ENCODE measurements around the gene MSANTD3. TPM values are rescaled to one million over a fixed set of nuclear protein-coding genes. Genes with fewer than 3 reads are reported as not detected.

Gene MSANTD3
- total RNA-seq, 1 experiment from 2014 or later, result 30.2 TPM

- TF ChIP-seq AFF4 (CRISPR knock-in tag; IDR thresholded peaks at IDR 0.05; ENCODE audit: borderline replicate concordance), result no peak
- no peak for TF ChIP-seq AR (CRISPR knock-in tag; IDR thresholded peaks at IDR 0.05)
- no peak for TF ChIP-seq TP53 (CRISPR knock-in tag; IDR thresholded peaks at IDR 0.05)
- no peak for TF ChIP-seq SP1 (CRISPR knock-in tag; conservative IDR thresholded peaks at IDR 0.05)
- no peak for TF ChIP-seq ZBTB43 (CRISPR knock-in tag; IDR thresholded peaks at IDR 0.05)
- TF ChIP-seq CREB1 (CRISPR knock-in tag; IDR thresholded peaks at IDR 0.05), result no peak
- TF ChIP-seq ZNF219 (CRISPR knock-in tag; IDR thresholded peaks at IDR 0.05; ENCODE audit: borderline replicate concordance), result no peak
- TF ChIP-seq ZNF416 (CRISPR knock-in tag; IDR thresholded peaks at IDR 0.05), result no peak
- TF ChIP-seq ELF4 (CRISPR knock-in tag; IDR thresholded peaks at IDR 0.05; ENCODE audit: low read depth), result no peak
These were observed 59.7 kb downstream of the MSANTD3 start (continued) for GRCh38 chr9:100486479-100487176.

GRCh38 chr9:100488177-100488576 is 61.2 kb downstream of the MSANTD3 start:
- POLR2A ChIA-PET, result no interaction called here
- no peak overlapping the region for H3K27ac Mint-ChIP-seq
- TF ChIP-seq ZBTB21 (CRISPR knock-in tag; IDR thresholded peaks at IDR 0.05; ENCODE audit: borderline replicate concordance) (no peak), E2F4 (CRISPR knock-in tag; IDR thresholded peaks at IDR 0.05; ENCODE audit: borderline replicate concordance, low read depth) (no peak), CREM (CRISPR knock-in tag; IDR thresholded peaks at IDR 0.05) (no peak), JAZF1 (CRISPR knock-in tag; IDR thresholded peaks at IDR 0.05) (no peak), OVOL2 (CRISPR knock-in tag; IDR thresholded peaks at IDR 0.05; ENCODE audit: borderline replicate concordance) (no peak), CREB1 (CRISPR knock-in tag; IDR thresholded peaks at IDR 0.05) (no peak), ZBTB43 (CRISPR knock-in tag; IDR thresholded peaks at IDR 0.05) (no peak), NFYB (CRISPR knock-in tag; conservative IDR thresholded peaks at IDR 0.05; ENCODE audit: low read depth) (no peak), ZNF425 (CRISPR knock-in tag; conservative IDR thresholded peaks at IDR 0.05) (no peak), NR2C2 (CRISPR knock-in tag; IDR thresholded peaks at IDR 0.05) (no peak)
- CTCF ChIA-PET, result no interaction called here
- no peaks in the 10 kb centered on the region for H3K27me3 Mint-ChIP-seq (ENCODE audit: low read depth)
- H3K9me3 Mint-ChIP-seq, result no peaks in the 10 kb centered on the region
- DNase-seq (ENCODE audit: low spot score), result no peak
- no peak overlapping the region for H3K4me3 Mint-ChIP-seq
- peaks cover 33% of the 10 kb centered on the region for H3K4me1 Mint-ChIP-seq
- ATAC-seq, result no peak
- 0 out of 2 replicates have a peak, but pooled peaks cover 3% of the 10 kb centered on the region for H3K36me3 Mint-ChIP-seq
